HFFc6 (cell line): Measurements from ENCODE around the gene CAV3. TPM values are rescaled to one million over a fixed set of nuclear protein-coding genes. Genes with fewer than 3 reads are reported as not detected.

Source experiments
- DNase-seq: peaks from one replicate; pipeline ENCODE4 v3.0.0-alpha.2; 2018
- H3K27ac Mint-ChIP-seq: 2 replicates; pipeline ENCODE4 v1.8.0; 2020; ENCODE audit warnings: mild to moderate bottlenecking, mixed read lengths
- H3K27me3 Mint-ChIP-seq: 2 replicates; pipeline ENCODE4 v1.8.0; 2021; ENCODE audit warnings: mild to moderate bottlenecking, moderate library complexity, mixed read lengths; ENCODE audit not compliant: insufficient read depth
- H3K36me3 Mint-ChIP-seq: 2 replicates; pipeline ENCODE4 v1.8.0; 2021; ENCODE audit warnings: low read depth, mixed read lengths
- H3K4me1 Mint-ChIP-seq: 2 replicates; pipeline ENCODE4 v1.8.0; 2020; ENCODE audit warnings: low read depth, mixed read lengths
- H3K4me3 Mint-ChIP-seq: 2 replicates; pipeline ENCODE4 v1.8.0; 2020; ENCODE audit warnings: mild to moderate bottlenecking, moderate library complexity, mixed read lengths
- H3K9me3 Mint-ChIP-seq: 2 replicates; pipeline ENCODE4 v1.8.0; 2020; ENCODE audit warnings: mild to moderate bottlenecking, mixed read lengths
- CTCF ChIP-seq: fragments of 200-600 bp; sonication (generic); IDR thresholded peaks from 2 replicates; pipeline ENCODE4 v1.5.0; 2021; ENCODE audit warnings: antibody characterized with exemption, mild to moderate bottlenecking
- total RNA-seq, 6 experiments: library from RNA; stranded (reverse); fragmentation: NEBNext Ultra II Directional; extraction: Animal tissue kit (Norgen Biotek cat#: 25700); gene quantifications; 2 replicates in 1 of 6; 3 replicates in 5 of 6; pipeline ENCODE4 v1.2.3, GENCODE V29; 2021

The CAV3 gene
- total RNA-seq, 6 experiments from 2014 or later: 0.25 TPM; not detected in 5

- Mint-ChIP-seq H3K27ac (peak overlapping the region; percentile 83), H3K4me3 (peak overlapping the region; percentile 23), H3K27me3 (peaks cover 2% of the 10 kb centered on the region; the same call in 1 of the 2 replicates), H3K9me3 (no peaks in the 10 kb centered on the region), H3K4me1 (peaks cover 58% of the 10 kb centered on the region), H3K36me3 (no peaks in the 10 kb centered on the region)
- DNase-seq: peak; percentile 96
- TF ChIP-seq CTCF: no peak
Measured at GRCh38 chr3:8776406-8776805, 42.8 kb downstream of the CAV3 start.

GRCh38 chr3:8777201-8777977 is 43.8 kb downstream of the CAV3 start:
- DNase-seq: no peak
- H3K4me1 Mint-ChIP-seq: peaks cover 58% of the 10 kb centered on the region
- H3K9me3 Mint-ChIP-seq: no peaks in the 10 kb centered on the region
- H3K36me3 Mint-ChIP-seq: no peaks in the 10 kb centered on the region
- peak overlapping the region; percentile 83 for H3K27ac Mint-ChIP-seq
- peaks cover 2% of the 10 kb centered on the region; the same call in 1 of the 2 replicates for H3K27me3 Mint-ChIP-seq
- no peak for TF ChIP-seq CTCF
- peak overlapping the region; percentile 2 for H3K4me3 Mint-ChIP-seq

GRCh38 chr3:8777978-8778267 is 44.3 kb downstream of the CAV3 start:
- Mint-ChIP-seq H3K4me3 (no peak overlapping the region), H3K27ac (peak overlapping the region; percentile 83), H3K36me3 (no peaks in the 10 kb centered on the region), H3K27me3 (peaks cover 2% of the 10 kb centered on the region; the same call in 1 of the 2 replicates), H3K9me3 (no peaks in the 10 kb centered on the region), H3K4me1 (peaks cover 58% of the 10 kb centered on the region)
- no peak for DNase-seq
- no peak for TF ChIP-seq CTCF

GRCh38 chr3:8778475-8778874 is 44.9 kb downstream of the CAV3 start:
- Mint-ChIP-seq H3K4me3 (no peak overlapping the region), H3K4me1 (peaks cover 58% of the 10 kb centered on the region), H3K9me3 (no peaks in the 10 kb centered on the region), H3K27ac (peak overlapping the region; percentile 83), H3K36me3 (no peaks in the 10 kb centered on the region), H3K27me3 (peaks cover 2% of the 10 kb centered on the region; the same call in 1 of the 2 replicates)
- DNase-seq: peak; percentile 57
- TF ChIP-seq CTCF: no peak

- Mint-ChIP-seq H3K27me3 (peaks cover 2% of the 10 kb centered on the region; the same call in 1 of the 2 replicates), H3K27ac (no peak overlapping the region), H3K4me3 (no peak overlapping the region), H3K36me3 (no peaks in the 10 kb centered on the region), H3K4me1 (peaks cover 46% of the 10 kb centered on the region), H3K9me3 (no peaks in the 10 kb centered on the region)
- DNase-seq: no peak
- TF ChIP-seq CTCF: no peak
Measured at GRCh38 chr3:8780279-8780678, 46.7 kb downstream of the CAV3 start.
